GM23338 (cell line): Measurements from ENCODE around the gene ACOD1. TPM values are rescaled to one million over a fixed set of nuclear protein-coding genes. Genes with fewer than 3 reads are reported as not detected.

ENCODE experiments used
- ATAC-seq: fragments of 200-7000 bp; cut with Tn5 transposase; 3 replicates; pipeline ENCODE4 v1.9.1; 2020
- DNase-seq: peaks from one replicate; pipeline ENCODE4 v3.0.0-alpha.2; 2015; ENCODE audit warnings: low spot score
- H2AFZ ChIP-seq: fragments of 200-600 bp; sonication (generic); 2 replicates; pipeline ENCODE4 v1.8.0; 2016; ENCODE audit warnings: antibody characterized with exemption, mild to moderate bottlenecking, moderate library complexity
- H3F3A ChIP-seq: fragments of 200-600 bp; sonication (generic); replicated peaks from 2 replicates; pipeline ENCODE4 v1.8.0; 2017; ENCODE audit warnings: antibody characterized with exemption, mixed run types, low read depth
- H3K27ac ChIP-seq: fragments of 200-600 bp; sonication (generic); 2 replicates; pipeline ENCODE4 v1.6.1; 2016; ENCODE audit warnings: low read depth
- H3K27me3 ChIP-seq: fragments of 200-600 bp; sonication (generic); 2 replicates; pipeline ENCODE4 v1.8.0; 2016; ENCODE audit warnings: mild to moderate bottlenecking, mixed run types, moderate library complexity; ENCODE audit not compliant: insufficient read depth
- H3K36me3 ChIP-seq: fragments of 200-600 bp; sonication (generic); 2 replicates; pipeline ENCODE4 v1.8.0; 2016; ENCODE audit warnings: mild to moderate bottlenecking; ENCODE audit not compliant: insufficient read depth
- H3K4me1 ChIP-seq: fragments of 200-600 bp; sonication (generic); 2 replicates; pipeline ENCODE4 v1.8.0; 2016; ENCODE audit warnings: mild to moderate bottlenecking, moderate library complexity; ENCODE audit not compliant: insufficient read depth
- H3K4me2 ChIP-seq: fragments of 200-600 bp; sonication (generic); 2 replicates; pipeline ENCODE4 v1.7.1; 2017; ENCODE audit warnings: mixed run types
- H3K4me3 ChIP-seq: fragments of 200-600 bp; sonication (generic); 2 replicates; pipeline ENCODE4 v1.6.1; 2016; ENCODE audit warnings: mixed run types
- H3K79me2 ChIP-seq: fragments of 200-600 bp; sonication (generic); replicated peaks from 2 replicates; pipeline ENCODE4 v1.8.0; 2017; ENCODE audit warnings: mild to moderate bottlenecking; ENCODE audit not compliant: insufficient read depth
- H3K9me2 ChIP-seq: fragments of 200-600 bp; sonication (generic); 2 replicates; pipeline ENCODE4 v1.8.0; 2017; ENCODE audit not compliant: insufficient read depth
- H4K20me1 ChIP-seq: fragments of 200-600 bp; sonication (generic); replicated peaks from 2 replicates; pipeline ENCODE4 v1.8.0; 2017; ENCODE audit warnings: mild to moderate bottlenecking; ENCODE audit not compliant: insufficient read depth
- H3K27ac Mint-ChIP-seq: 2 replicates; pipeline ENCODE4 v1.8.0; 2020; ENCODE audit warnings: inconsistent platforms, mild to moderate bottlenecking, moderate library complexity, mixed read lengths
- H3K27me3 Mint-ChIP-seq: 3 replicates; pipeline ENCODE4 v1.8.0; 2022; ENCODE audit warnings: low read depth, mild to moderate bottlenecking, moderate library complexity, mixed read lengths, inconsistent platforms; ENCODE audit not compliant: insufficient read depth, poor library complexity
- H3K36me3 Mint-ChIP-seq: 3 replicates; pipeline ENCODE4 v1.8.0; 2021; ENCODE audit warnings: low read depth, mild to moderate bottlenecking, inconsistent platforms, moderate library complexity, mixed read lengths
- H3K4me1 Mint-ChIP-seq: 3 replicates; pipeline ENCODE4 v1.8.0; 2020; ENCODE audit warnings: mild to moderate bottlenecking, inconsistent platforms, mixed read lengths
- H3K4me3 Mint-ChIP-seq: 3 replicates; pipeline ENCODE4 v1.8.0; 2021; ENCODE audit warnings: moderate library complexity, mild to moderate bottlenecking, inconsistent platforms, mixed read lengths
- H3K9me3 Mint-ChIP-seq: 3 replicates; pipeline ENCODE4 v1.8.0; 2020; ENCODE audit warnings: moderate library complexity, mild to moderate bottlenecking, inconsistent platforms, mixed read lengths
- EZH2phosphoT487 ChIP-seq: fragments of 200-600 bp; sonication (generic); IDR thresholded peaks from one replicate; pipeline ENCODE4 v1.8.1; 2018; ENCODE audit warnings: antibody characterized with exemption; ENCODE audit not compliant: unreplicated experiment
- polyA plus RNA-seq: library from polyadenylated mRNA; unstranded; fragments of >200 nt; fragmentation: Nextera tagmentation; extraction: Ambion mirVana; gene quantifications from 2 replicates; pipeline ENCODE4 v1.2.1, GENCODE V29; 2016
- total RNA-seq: library from RNA; depleted of rRNA; stranded (reverse); fragments of >200 nt; shearing (Covaris generic); gene quantifications from 2 replicates; pipeline ENCODE4 v1.2.3, GENCODE V29; 2014
- TF ChIP-seq, protein P1 (sequence below): fragments of 250-450 bp; sonication (Bioruptor Pico); IDR thresholded peaks from 2 replicates; pipeline ENCODE4 v1.5.0; 2020; ENCODE audit warnings: mild to moderate bottlenecking, moderate library complexity
- TF ChIP-seq, protein P2 (sequence below), 2 experiments: fragments of 200-600 bp in 1 of 2; sonication (generic) in 1 of 2; conservative IDR thresholded peaks; 2 replicates each; pipeline versions ENCODE4 v1.5.1 to v1.6.1; 2016 to 2017; ENCODE audit warnings: antibody characterized with exemption in 2 of 2, low read depth in 2 of 2, mild to moderate bottlenecking in 2 of 2, moderate library complexity in 1 of 2
- TF ChIP-seq, protein P3 (sequence below): IDR thresholded peaks from 2 replicates; pipeline ENCODE4 v1.6.1; 2016; ENCODE audit warnings: antibody characterized with exemption

The ACOD1 gene
- total and polyA plus RNA-seq, 2 experiments from 2014 or later, result not detected

DNA sequence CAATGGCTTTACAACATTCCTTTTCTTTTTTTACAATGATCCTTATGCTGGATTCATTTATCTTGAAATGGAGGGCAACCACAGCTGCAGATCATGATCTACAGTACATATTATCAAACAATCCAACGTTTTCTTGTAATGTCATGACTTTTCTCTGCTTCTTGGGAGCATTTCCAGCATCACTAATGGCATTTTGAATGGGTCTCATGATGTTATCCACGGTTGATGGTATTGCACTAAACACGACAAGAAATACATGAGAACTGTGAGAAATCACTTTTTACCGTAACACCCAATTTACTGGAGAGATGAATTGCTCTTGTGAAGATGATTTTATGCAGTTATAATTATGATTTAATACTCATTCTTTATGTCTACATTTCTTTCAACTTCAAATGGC lies 16.2 kb upstream of the ACOD1 start:
- no peaks in the 10 kb centered on the region; the same call in 2 of the 3 replicates for H3K9me3 Mint-ChIP-seq
- Histone ChIP-seq H3K9me2 (no peaks in the 10 kb centered on the region), H3K79me2 (no peaks in the 10 kb centered on the region), H3K36me3 (no peaks in the 10 kb centered on the region), H3K27ac (no peak overlapping the region), H3K4me2 (no peak overlapping the region), H2AFZ (no peak overlapping the region), H3K4me3 (no peak overlapping the region), H3K4me1 (no peaks in the 10 kb centered on the region), H3F3A (no peaks in the 10 kb centered on the region), H4K20me1 (no peaks in the 10 kb centered on the region), H3K27me3 (no peaks in the 10 kb centered on the region)
- H3K36me3 Mint-ChIP-seq, result no peaks in the 10 kb centered on the region
- H3K4me1 Mint-ChIP-seq, result 0 out of 3 replicates have a peak, but pooled peaks cover 4% of the 10 kb centered on the region
- no peaks in the 10 kb centered on the region for H3K27me3 Mint-ChIP-seq
- TF ChIP-seq, protein P1, sequence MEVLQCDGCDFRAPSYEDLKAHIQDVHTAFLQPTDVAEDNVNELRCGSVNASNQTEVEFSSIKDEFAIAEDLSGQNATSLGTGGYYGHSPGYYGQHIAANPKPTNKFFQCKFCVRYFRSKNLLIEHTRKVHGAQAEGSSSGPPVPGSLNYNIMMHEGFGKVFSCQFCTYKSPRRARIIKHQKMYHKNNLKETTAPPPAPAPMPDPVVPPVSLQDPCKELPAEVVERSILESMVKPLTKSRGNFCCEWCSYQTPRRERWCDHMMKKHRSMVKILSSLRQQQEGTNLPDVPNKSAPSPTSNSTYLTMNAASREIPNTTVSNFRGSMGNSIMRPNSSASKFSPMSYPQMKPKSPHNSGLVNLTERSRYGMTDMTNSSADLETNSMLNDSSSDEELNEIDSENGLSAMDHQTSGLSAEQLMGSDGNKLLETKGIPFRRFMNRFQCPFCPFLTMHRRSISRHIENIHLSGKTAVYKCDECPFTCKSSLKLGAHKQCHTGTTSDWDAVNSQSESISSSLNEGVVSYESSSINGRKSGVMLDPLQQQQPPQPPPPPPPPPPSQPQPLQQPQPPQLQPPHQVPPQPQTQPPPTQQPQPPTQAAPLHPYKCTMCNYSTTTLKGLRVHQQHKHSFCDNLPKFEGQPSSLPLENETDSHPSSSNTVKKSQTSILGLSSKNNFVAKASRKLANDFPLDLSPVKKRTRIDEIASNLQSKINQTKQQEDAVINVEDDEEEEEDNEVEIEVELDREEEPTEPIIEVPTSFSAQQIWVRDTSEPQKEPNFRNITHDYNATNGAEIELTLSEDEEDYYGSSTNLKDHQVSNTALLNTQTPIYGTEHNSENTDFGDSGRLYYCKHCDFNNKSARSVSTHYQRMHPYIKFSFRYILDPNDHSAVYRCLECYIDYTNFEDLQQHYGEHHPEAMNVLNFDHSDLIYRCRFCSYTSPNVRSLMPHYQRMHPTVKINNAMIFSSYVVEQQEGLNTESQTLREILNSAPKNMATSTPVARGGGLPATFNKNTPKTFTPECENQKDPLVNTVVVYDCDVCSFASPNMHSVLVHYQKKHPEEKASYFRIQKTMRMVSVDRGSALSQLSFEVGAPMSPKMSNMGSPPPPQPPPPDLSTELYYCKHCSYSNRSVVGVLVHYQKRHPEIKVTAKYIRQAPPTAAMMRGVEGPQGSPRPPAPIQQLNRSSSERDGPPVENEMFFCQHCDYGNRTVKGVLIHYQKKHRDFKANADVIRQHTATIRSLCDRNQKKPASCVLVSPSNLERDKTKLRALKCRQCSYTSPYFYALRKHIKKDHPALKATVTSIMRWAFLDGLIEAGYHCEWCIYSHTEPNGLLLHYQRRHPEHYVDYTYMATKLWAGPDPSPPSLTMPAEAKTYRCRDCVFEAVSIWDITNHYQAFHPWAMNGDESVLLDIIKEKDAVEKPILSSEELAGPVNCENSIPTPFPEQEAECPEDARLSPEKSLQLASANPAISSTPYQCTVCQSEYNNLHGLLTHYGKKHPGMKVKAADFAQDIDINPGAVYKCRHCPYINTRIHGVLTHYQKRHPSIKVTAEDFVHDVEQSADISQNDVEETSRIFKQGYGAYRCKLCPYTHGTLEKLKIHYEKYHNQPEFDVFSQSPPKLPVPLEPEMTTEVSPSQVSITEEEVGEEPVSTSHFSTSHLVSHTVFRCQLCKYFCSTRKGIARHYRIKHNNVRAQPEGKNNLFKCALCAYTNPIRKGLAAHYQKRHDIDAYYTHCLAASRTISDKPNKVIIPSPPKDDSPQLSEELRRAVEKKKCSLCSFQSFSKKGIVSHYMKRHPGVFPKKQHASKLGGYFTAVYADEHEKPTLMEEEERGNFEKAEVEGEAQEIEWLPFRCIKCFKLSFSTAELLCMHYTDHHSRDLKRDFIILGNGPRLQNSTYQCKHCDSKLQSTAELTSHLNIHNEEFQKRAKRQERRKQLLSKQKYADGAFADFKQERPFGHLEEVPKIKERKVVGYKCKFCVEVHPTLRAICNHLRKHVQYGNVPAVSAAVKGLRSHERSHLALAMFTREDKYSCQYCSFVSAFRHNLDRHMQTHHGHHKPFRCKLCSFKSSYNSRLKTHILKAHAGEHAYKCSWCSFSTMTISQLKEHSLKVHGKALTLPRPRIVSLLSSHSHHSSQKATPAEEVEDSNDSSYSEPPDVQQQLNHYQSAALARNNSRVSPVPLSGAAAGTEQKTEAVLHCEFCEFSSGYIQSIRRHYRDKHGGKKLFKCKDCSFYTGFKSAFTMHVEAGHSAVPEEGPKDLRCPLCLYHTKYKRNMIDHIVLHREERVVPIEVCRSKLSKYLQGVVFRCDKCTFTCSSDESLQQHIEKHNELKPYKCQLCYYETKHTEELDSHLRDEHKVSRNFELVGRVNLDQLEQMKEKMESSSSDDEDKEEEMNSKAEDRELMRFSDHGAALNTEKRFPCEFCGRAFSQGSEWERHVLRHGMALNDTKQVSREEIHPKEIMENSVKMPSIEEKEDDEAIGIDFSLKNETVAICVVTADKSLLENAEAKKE (CRISPR knock-in tag), result no peak
- TF ChIP-seq, protein P2, sequence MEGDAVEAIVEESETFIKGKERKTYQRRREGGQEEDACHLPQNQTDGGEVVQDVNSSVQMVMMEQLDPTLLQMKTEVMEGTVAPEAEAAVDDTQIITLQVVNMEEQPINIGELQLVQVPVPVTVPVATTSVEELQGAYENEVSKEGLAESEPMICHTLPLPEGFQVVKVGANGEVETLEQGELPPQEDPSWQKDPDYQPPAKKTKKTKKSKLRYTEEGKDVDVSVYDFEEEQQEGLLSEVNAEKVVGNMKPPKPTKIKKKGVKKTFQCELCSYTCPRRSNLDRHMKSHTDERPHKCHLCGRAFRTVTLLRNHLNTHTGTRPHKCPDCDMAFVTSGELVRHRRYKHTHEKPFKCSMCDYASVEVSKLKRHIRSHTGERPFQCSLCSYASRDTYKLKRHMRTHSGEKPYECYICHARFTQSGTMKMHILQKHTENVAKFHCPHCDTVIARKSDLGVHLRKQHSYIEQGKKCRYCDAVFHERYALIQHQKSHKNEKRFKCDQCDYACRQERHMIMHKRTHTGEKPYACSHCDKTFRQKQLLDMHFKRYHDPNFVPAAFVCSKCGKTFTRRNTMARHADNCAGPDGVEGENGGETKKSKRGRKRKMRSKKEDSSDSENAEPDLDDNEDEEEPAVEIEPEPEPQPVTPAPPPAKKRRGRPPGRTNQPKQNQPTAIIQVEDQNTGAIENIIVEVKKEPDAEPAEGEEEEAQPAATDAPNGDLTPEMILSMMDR (conservative IDR thresholded peaks at IDR 0.05; ENCODE audit: low read depth in 2 of 2), result no peak
- no peak for TF ChIP-seq EZH2phosphoT487
- TF ChIP-seq, protein P3, sequence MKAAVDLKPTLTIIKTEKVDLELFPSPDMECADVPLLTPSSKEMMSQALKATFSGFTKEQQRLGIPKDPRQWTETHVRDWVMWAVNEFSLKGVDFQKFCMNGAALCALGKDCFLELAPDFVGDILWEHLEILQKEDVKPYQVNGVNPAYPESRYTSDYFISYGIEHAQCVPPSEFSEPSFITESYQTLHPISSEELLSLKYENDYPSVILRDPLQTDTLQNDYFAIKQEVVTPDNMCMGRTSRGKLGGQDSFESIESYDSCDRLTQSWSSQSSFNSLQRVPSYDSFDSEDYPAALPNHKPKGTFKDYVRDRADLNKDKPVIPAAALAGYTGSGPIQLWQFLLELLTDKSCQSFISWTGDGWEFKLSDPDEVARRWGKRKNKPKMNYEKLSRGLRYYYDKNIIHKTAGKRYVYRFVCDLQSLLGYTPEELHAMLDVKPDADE, result no peak
- DNase-seq (no peak), ATAC-seq (no peak)
- no peak overlapping the region for H3K4me3 Mint-ChIP-seq
- H3K27ac Mint-ChIP-seq, result no peak overlapping the region
